OCI-LY7 (cell line): ENCODE results near the gene HCN1.

Experiments used
- CTCF ChIP-seq: fragments of 200-600 bp; sonication (generic); conservative IDR thresholded peaks from 2 replicates; pipeline ENCODE4 v1.5.1; 2014; ENCODE audit warnings: mild to moderate bottlenecking, antibody characterized with exemption, low read length, moderate library complexity, mixed read lengths
- EZH2phosphoT487 ChIP-seq: fragments of 200-600 bp; sonication (generic); IDR thresholded peaks from 2 replicates; pipeline ENCODE4 v1.6.1; 2018; ENCODE audit warnings: low read depth, borderline replicate concordance, mild to moderate bottlenecking, mixed run types, antibody characterized with exemption, low read length, moderate library complexity, mixed read lengths

DNA sequence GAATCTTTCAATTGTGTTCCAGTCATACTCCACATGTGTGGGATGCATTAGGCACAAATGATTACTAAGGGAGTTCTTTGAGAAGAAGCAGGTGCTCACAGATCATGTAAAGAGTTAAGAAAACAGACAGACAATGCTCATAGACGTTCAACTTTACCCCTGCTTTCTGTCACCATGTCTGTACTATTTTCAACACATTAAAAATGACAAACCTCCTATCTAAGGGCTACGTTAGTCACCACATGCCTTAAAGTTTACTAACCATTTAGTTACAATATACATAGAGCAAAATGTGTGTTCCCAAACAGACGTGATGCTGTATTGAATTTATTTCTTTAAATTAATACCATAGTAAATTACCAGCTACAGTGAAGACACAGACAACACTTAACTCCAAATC is 435.9 kb downstream of the HCN1 start:
- TF ChIP-seq CTCF (no peak), EZH2phosphoT487 (no peak)
